Endothelial cell of umbilical vein (primary cell): Measurements from ENCODE around the gene NRM. TPM values are rescaled to one million over a fixed set of nuclear protein-coding genes. Genes with fewer than 3 reads are reported as not detected.

ENCODE experiments used
- BruUV-seq: library from RNA; stranded (reverse); fragments of 400-500 nt; replicated peaks from 2 replicates; lab custom pipeline; 2021; lab: Mats Ljungman, UMichigan
- CTCF ChIA-PET: fragments of 300-600, 350-600 bp; sonication (Branson Sonifier 250); formaldehyde crosslinking; loops from one replicate; lab custom pipeline; 2021; ENCODE audit warnings: antibody characterized with exemption, inconsistent platforms; lab: Charles Lee
- POLR2A ChIA-PET: fragments of 300-600, 350-600 bp; sonication (Branson Sonifier 250); formaldehyde crosslinking; loops from one replicate; lab custom pipeline; 2021; ENCODE audit warnings: antibody characterized with exemption, inconsistent platforms; lab: Charles Lee
- DNase-seq: peaks from one replicate; pipeline ENCODE4 v3.0.0-alpha.2; 2011; ENCODE audit warnings: low read depth, low spot score
- FAIRE-seq: peaks from 2 replicates; lab custom pipeline; 2011; peaks lifted over from hg19 to GRCh38; lab: Jason Lieb, UNC
- H2AFZ ChIP-seq: 2 replicates; pipeline ENCODE4 v1.6.0; 2012; ENCODE audit warnings: low read depth, low read length, control low read depth, inconsistent platforms
- H3K27ac ChIP-seq: 2 replicates; pipeline ENCODE4 v1.5.1; 2011; ENCODE audit warnings: low read depth, mild to moderate bottlenecking, control low read depth, low read length, moderate library complexity; ENCODE audit not compliant: insufficient read depth
- H3K27me3 ChIP-seq, 2 experiments: 2 replicates each; pipeline versions ENCODE4 v1.6.0 to v1.6.1; 2011; ENCODE audit warnings: low read length in 2 of 2, mixed read lengths in 1 of 2; ENCODE audit not compliant: control insufficient read depth in 2 of 2, insufficient read depth in 2 of 2
- H3K36me3 ChIP-seq, 2 experiments: 2 replicates in 1 of 2; 3 replicates in 1 of 2; pipeline ENCODE4 v1.5.1; 2011; ENCODE audit warnings: low read length in 2 of 2, mild to moderate bottlenecking in 1 of 2, moderate library complexity in 1 of 2; ENCODE audit not compliant: control insufficient read depth in 2 of 2, insufficient read depth in 2 of 2; ENCODE audit errors: extremely low read depth in 1 of 2
- H3K4me1 ChIP-seq: 3 replicates; pipeline ENCODE4 v1.5.1; 2011; ENCODE audit warnings: mild to moderate bottlenecking, low read length; ENCODE audit not compliant: control insufficient read depth, insufficient read depth; ENCODE audit errors: extremely low read depth
- H3K4me2 ChIP-seq: 2 replicates; pipeline ENCODE4 v1.6.1; 2011; ENCODE audit warnings: low read length, control low read depth, mixed read lengths; ENCODE audit not compliant: insufficient read depth
- H3K4me3 ChIP-seq, 3 experiments: fragments of 200-600 bp in 1 of 3; sonication (generic), shearing (Covaris generic) in 1 of 3; replicated peaks in 1 of 3; 2 replicates each; pipeline ENCODE4 v1.5.1; 2011 to 2016; ENCODE audit warnings: control low read depth in 3 of 3, low read length in 3 of 3, mild to moderate bottlenecking in 2 of 3, inconsistent platforms in 1 of 3, low read depth in 1 of 3, moderate library complexity in 1 of 3; ENCODE audit not compliant: insufficient read depth in 1 of 3
- H3K79me2 ChIP-seq: 2 replicates; pipeline ENCODE4 v1.6.0; 2012; ENCODE audit warnings: low read length, inconsistent platforms; ENCODE audit not compliant: control insufficient read depth, insufficient read depth
- H3K9ac ChIP-seq: replicated peaks from 2 replicates; pipeline ENCODE3; 2011; ENCODE audit warnings: low read length, control low read depth; ENCODE audit not compliant: insufficient read depth; ENCODE audit errors: extremely low read depth
- H3K9me1 ChIP-seq: replicated peaks from 3 replicates; pipeline ENCODE4 v1.6.0; 2011; ENCODE audit warnings: mild to moderate bottlenecking, low read length; ENCODE audit not compliant: control insufficient read depth, insufficient read depth; ENCODE audit errors: extremely low read depth
- H3K9me3 ChIP-seq: replicated peaks from 2 replicates; pipeline ENCODE4 v1.5.1; 2012; ENCODE audit warnings: low read length, inconsistent platforms; ENCODE audit not compliant: control insufficient read depth, insufficient read depth
- H4K20me1 ChIP-seq: replicated peaks from 2 replicates; pipeline ENCODE3; 2011; ENCODE audit warnings: mild to moderate bottlenecking, low read length; ENCODE audit not compliant: control insufficient read depth, insufficient read depth; ENCODE audit errors: extremely low read depth
- EZH2 ChIP-seq: IDR thresholded peaks from 2 replicates; pipeline ENCODE4 v1.6.1; 2012; ENCODE audit warnings: borderline replicate concordance, low read depth, mild to moderate bottlenecking, moderate library complexity, low read length, inconsistent platforms; ENCODE audit not compliant: severe bottlenecking
- FOS ChIP-seq: IDR thresholded peaks from 2 replicates; pipeline ENCODE4 v1.6.1; 2011; ENCODE audit warnings: mild to moderate bottlenecking, low read length, moderate library complexity, borderline replicate concordance; ENCODE audit not compliant: insufficient read depth
- GATA2 ChIP-seq: IDR thresholded peaks from 2 replicates; pipeline ENCODE4 v1.7.0; 2011; ENCODE audit warnings: low read depth, mild to moderate bottlenecking, moderate library complexity, mixed read lengths, low read length; ENCODE audit not compliant: insufficient read length, insufficient read depth
- JUN ChIP-seq: IDR thresholded peaks from 2 replicates; pipeline ENCODE4 v1.6.1; 2011; ENCODE audit warnings: borderline replicate concordance, low read depth; ENCODE audit not compliant: insufficient read length, insufficient read depth
- MAX ChIP-seq: IDR thresholded peaks from 2 replicates; pipeline ENCODE4 v1.6.1; 2011; ENCODE audit not compliant: insufficient read depth, insufficient read length
- MYC ChIP-seq: IDR thresholded peaks from one replicate; pipeline ENCODE4 v1.6.1; 2011; ENCODE audit warnings: mild to moderate bottlenecking, low read depth, low read length
- POLR2A ChIP-seq: IDR thresholded peaks from 2 replicates; pipeline ENCODE4 v1.6.1; 2012; ENCODE audit warnings: low read depth, mild to moderate bottlenecking, control low read depth, low read length
- POLR2AphosphoS5 ChIP-seq: IDR thresholded peaks from 2 replicates; pipeline ENCODE4 v1.6.1; 2012; ENCODE audit warnings: low read depth, mild to moderate bottlenecking, control low read depth, low read length, moderate library complexity; ENCODE audit not compliant: insufficient read depth
- dilution Hi-C: fragments of 300-500 bp; cut with MboI; formaldehyde crosslinking; loops from one replicate; pipeline ENCODE4 v1.15.0; 2019; ENCODE audit warnings: low sequenced_read_pairs; ENCODE audit not compliant: extremely low pct_ligation_motif_present
- intact Hi-C: fragments of 100-400 bp; cut with micrococcal nuclease; formaldehyde crosslinking; loops from one replicate; pipeline ENCODE4 v1.10.0; 2022
- polyA plus RNA-seq, 4 experiments: library from polyadenylated mRNA; depleted of rRNA in 3 of 4; stranded (reverse) in 3 of 4; unstranded in 1 of 4; fragments of >200 nt; gene quantifications; 2 replicates each; pipeline versions ENCODE4 v1.2.1 to v1.2.3, GENCODE V29; 2011 to 2012; ENCODE audit warnings: missing spikeins in 1 of 4
- total RNA-seq: library from RNA; stranded (reverse); gene quantifications from 2 replicates; pipeline ENCODE4 v1.2.3, GENCODE V29; 2021
- TF ChIP-seq, protein P1 (sequence below), 2 donors: IDR thresholded peaks; 1 replicate in 1 of 2; 2 replicates in 1 of 2; pipeline ENCODE4 v1.5.1; 2011; ENCODE audit warnings: low read length in 2 of 2, mild to moderate bottlenecking in 2 of 2, moderate library complexity in 2 of 2, control low read depth in 1 of 2, inconsistent platforms in 1 of 2, low read depth in 1 of 2; ENCODE audit not compliant: insufficient read depth in 1 of 2; ENCODE audit errors: extremely low read depth in 1 of 2

The NRM gene
- total and polyA plus RNA-seq, 2 donors (not counting 3 experiments of a cell fraction or from before 2014, with no cell fraction given): 32.2 to 33.8 TPM

DNA sequence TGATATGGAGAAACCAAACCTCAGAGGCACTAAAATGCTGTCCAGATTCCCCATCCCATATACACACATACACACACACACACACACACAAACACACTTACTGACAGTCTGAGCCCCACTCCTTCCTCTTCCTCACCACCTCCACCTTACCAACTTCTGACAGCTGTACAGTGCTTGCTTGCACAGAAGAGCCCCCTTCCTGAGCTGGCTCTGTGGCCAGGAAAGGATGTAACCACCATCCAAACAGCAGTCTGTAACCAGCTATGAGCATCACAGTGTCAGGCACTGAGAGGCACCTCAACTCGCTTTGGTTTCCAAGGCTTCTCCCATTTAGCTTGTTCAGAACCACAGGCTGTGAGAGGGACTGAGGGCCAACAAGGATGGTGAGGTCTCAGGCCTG is 49.7 kb downstream of the NRM start:
- no peaks in the 10 kb centered on the region for H4K20me1 ChIP-seq
- H3K9ac ChIP-seq: no peak overlapping the region
- DNase-seq (no peak), FAIRE-seq (no peak)
- H3K9me3 ChIP-seq: no peaks in the 10 kb centered on the region
- no peak overlapping the region for H2AFZ ChIP-seq
- H3K9me1 ChIP-seq: no peaks in the 10 kb centered on the region
- peaks cover 2 to 15% of the 10 kb centered on the region in 2 experiments for H3K36me3 ChIP-seq
- no peaks in the 10 kb centered on the region for H3K4me1 ChIP-seq
- no peak overlapping the region for H3K4me2 ChIP-seq
- TF ChIP-seq POLR2AphosphoS5 (no peak), MYC (no peak), FOS (no peak), POLR2A (no peak), JUN (no peak), GATA2 (no peak), EZH2 (no peak), MAX (no peak)
- TF ChIP-seq, protein P1, sequence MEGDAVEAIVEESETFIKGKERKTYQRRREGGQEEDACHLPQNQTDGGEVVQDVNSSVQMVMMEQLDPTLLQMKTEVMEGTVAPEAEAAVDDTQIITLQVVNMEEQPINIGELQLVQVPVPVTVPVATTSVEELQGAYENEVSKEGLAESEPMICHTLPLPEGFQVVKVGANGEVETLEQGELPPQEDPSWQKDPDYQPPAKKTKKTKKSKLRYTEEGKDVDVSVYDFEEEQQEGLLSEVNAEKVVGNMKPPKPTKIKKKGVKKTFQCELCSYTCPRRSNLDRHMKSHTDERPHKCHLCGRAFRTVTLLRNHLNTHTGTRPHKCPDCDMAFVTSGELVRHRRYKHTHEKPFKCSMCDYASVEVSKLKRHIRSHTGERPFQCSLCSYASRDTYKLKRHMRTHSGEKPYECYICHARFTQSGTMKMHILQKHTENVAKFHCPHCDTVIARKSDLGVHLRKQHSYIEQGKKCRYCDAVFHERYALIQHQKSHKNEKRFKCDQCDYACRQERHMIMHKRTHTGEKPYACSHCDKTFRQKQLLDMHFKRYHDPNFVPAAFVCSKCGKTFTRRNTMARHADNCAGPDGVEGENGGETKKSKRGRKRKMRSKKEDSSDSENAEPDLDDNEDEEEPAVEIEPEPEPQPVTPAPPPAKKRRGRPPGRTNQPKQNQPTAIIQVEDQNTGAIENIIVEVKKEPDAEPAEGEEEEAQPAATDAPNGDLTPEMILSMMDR (IDR thresholded peaks at IDR 0.05; ENCODE audit: extremely low read depth in 1 of 2, insufficient read depth in 1 of 2, low read depth in 1 of 2, low read length in 2 of 2): no peak
- no peak overlapping the region for H3K27ac ChIP-seq
- no TSS peak for BruUV-seq
- intact Hi-C loops (no loop called here), dilution Hi-C loops (no loop called here)
- H3K79me2 ChIP-seq: peaks cover 2% of the 10 kb centered on the region
- CTCF ChIA-PET: interaction anchor here (1.6 kb wide), 1 partner anchor 90 kb away, joined by 8 read pairs; no protein-coding TSS in a partner anchor
- POLR2A ChIA-PET: no interaction called here
- H3K4me3 ChIP-seq: no peak overlapping the region
- H3K27me3 ChIP-seq: no peaks in the 10 kb centered on the region
